Bronchial epithelial cell (primary cell): ENCODE results near the gene API5. TPM values are rescaled to one million over a fixed set of nuclear protein-coding genes. Genes with fewer than 3 reads are reported as not detected.
A peak's percentile ranks its signal among the peaks of the same experiment; 100 is the strongest.

Experiments used
- DNase-seq: peaks from one replicate; pipeline ENCODE4 v3.0.0-alpha.2; 2010; ENCODE audit warnings: low read depth
- FAIRE-seq: peaks from 2 replicates; lab custom pipeline; 2011; peaks lifted over from hg19 to GRCh38; lab: Jason Lieb, UNC
- H3K27me3 ChIP-seq: 2 replicates; pipeline ENCODE4 v1.5.1; 2011; ENCODE audit warnings: low read length; ENCODE audit not compliant: control insufficient read depth, insufficient read depth
- H3K36me3 ChIP-seq: 2 replicates; pipeline ENCODE4 v1.5.1; 2011; ENCODE audit warnings: low read length; ENCODE audit not compliant: control insufficient read depth, insufficient read depth
- H3K4me3 ChIP-seq: 2 replicates; pipeline ENCODE4 v1.5.1; 2011; ENCODE audit warnings: mild to moderate bottlenecking, low read depth, low read length, control low read depth
- CTCF ChIP-seq: IDR thresholded peaks from 2 replicates; pipeline ENCODE4 v1.5.1; 2011; ENCODE audit warnings: mild to moderate bottlenecking, moderate library complexity, low read length, control low read depth, inconsistent platforms; ENCODE audit not compliant: insufficient read depth, severe bottlenecking
- total RNA-seq: library from RNA; depleted of rRNA; stranded (reverse); fragments of >200 nt; gene quantifications from 2 replicates; pipeline ENCODE4 v1.2.1, GENCODE V29; 2014

Gene API5
- total RNA-seq, 1 donor from 2014 or later: 72.9 TPM

- H3K27me3 ChIP-seq: no peaks in the 10 kb centered on the region
- H3K4me3 ChIP-seq: no peak overlapping the region
- H3K36me3 ChIP-seq: peaks cover 1% of the 10 kb centered on the region
- no peak for TF ChIP-seq CTCF
- DNase-seq (no peak), FAIRE-seq (no peak)
These were observed 48.7 kb downstream of the API5 start for GRCh38 chr11:43360361-43361032.

GRCh38 chr11:43366677-43367076 lies 54.9 kb downstream of the API5 start:
- no peak for TF ChIP-seq CTCF
- DNase-seq (no peak), FAIRE-seq (peak; percentile 43)
- peaks cover 1% of the 10 kb centered on the region for H3K36me3 ChIP-seq
- no peaks in the 10 kb centered on the region for H3K27me3 ChIP-seq
- H3K4me3 ChIP-seq: no peak overlapping the region

DNA sequence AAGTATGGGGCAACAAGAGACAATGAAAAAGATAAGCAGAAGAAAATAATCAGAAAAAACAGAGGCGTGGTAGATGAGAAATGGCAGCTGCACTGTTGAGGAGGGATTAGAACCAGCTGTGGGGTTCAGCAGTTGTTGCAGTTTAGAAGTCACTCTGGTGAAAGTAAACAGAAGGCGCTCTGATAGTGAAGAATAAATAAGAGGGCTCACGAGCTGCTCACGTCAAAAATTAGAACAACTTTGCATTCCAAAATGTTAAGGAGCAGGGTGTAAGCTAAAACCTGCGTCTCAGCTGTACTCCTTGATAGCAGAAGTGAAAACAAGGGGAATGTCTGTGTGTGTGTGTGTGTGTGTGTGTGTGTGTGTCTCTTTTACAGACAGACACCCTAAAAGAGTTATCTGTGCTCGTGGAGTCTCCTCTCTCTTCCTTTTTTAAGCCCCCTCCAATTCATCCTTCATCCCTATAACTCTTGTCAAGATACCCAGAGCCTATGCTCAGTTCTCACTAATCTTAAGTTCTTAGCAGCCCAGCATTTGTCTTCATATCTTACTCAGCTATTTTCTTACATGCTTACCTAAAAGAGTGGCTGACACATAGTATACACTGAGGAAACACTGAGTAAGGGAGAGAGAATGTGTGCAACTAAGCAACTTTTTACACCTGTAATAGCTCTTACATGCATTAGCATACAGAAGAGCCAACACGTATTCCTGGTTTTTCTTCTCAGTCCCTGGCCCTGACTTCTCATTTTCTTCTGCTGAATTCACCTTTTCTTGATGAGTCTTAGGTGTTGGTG lies 55.8 kb downstream of the API5 start:
- no peak for TF ChIP-seq CTCF
- Histone ChIP-seq H3K4me3 (no peak overlapping the region), H3K36me3 (peaks cover 2% of the 10 kb centered on the region), H3K27me3 (no peaks in the 10 kb centered on the region)
- FAIRE-seq: no peak
- peak; percentile 90 for DNase-seq

- FAIRE-seq (no peak), DNase-seq (peak; percentile 50)
- Histone ChIP-seq H3K36me3 (peaks cover 1% of the 10 kb centered on the region), H3K4me3 (no peak overlapping the region), H3K27me3 (no peaks in the 10 kb centered on the region)
- no peak for TF ChIP-seq CTCF
These were observed 64.3 kb downstream of the API5 start for GRCh38 chr11:43376065-43376464.

GRCh38 chr11:43376594-43376993 lies 64.8 kb downstream of the API5 start:
- DNase-seq: peak; percentile 99
- peaks cover 1% of the 10 kb centered on the region for H3K36me3 ChIP-seq
- no peak overlapping the region for H3K4me3 ChIP-seq
- no peak for TF ChIP-seq CTCF
- no peak for FAIRE-seq
- H3K27me3 ChIP-seq: no peaks in the 10 kb centered on the region
